NCI-H1930 (cell line): ENCODE measurements around the gene VAV2.

Experiments used
- DNase-seq, 2 experiments: peaks; one replicate each; lab custom pipeline; 2025; lab: John Stamatoyannopoulos, UW

The VAV2 gene

DNA sequence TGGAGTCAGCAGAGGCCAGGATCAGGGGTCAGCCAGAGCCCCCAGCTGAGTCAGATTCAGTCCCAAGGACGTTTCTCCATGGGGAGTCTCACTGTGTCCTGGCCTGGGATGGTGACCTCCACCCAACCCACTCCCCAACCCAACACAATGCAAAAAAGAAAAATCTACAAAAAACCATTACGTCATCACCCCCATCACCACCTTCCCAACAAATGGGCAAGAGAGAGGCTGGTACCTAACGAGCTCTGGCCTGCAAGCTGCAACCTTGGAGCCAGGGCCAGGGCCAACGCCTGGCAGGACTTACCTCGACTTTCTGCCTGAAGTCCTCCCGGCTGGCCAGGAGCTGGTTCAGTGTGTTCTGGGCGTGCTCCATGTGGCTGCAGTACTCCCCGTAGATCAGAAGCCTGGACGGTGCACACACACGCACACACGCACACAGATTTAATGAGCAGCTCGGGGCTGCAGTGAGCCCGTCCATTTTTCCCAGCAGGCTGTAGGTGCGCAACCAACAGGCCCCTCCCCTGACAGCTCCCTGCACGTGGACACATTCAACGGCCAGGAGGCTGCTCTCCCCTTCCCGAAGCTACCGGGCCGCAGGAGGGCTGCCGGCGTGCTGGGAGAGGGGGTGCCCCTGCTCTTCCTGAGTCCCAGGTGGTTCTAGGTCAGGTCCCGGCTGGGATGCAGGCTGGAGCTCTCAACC is 194.6 kb downstream of the VAV2 start:
- no peak for DNase-seq

DNA sequence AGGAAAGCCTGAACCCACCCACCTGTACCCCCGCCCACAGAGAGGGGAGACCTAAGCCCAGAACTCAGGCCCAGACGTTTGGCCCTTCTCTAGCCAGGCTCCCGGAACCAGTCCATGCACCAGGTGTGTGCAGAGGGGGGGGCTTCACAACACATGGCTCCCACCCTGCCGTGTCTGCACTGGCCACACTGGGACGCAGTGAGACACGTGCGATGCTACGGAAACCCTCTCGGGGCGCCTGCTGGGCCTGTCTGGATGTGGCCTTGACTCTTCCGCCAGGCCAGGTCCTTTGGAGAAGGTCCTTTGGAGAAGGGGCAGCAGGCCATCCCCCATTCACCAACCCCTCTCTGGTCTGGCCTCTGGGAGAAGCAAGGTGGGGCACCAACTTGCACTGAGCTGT is 195.6 kb downstream of the VAV2 start:
- DNase-seq, result no peak

- DNase-seq, result no peak
Measured at GRCh38 chr9:133795049-133795448, 197.1 kb downstream of the VAV2 start.

DNA sequence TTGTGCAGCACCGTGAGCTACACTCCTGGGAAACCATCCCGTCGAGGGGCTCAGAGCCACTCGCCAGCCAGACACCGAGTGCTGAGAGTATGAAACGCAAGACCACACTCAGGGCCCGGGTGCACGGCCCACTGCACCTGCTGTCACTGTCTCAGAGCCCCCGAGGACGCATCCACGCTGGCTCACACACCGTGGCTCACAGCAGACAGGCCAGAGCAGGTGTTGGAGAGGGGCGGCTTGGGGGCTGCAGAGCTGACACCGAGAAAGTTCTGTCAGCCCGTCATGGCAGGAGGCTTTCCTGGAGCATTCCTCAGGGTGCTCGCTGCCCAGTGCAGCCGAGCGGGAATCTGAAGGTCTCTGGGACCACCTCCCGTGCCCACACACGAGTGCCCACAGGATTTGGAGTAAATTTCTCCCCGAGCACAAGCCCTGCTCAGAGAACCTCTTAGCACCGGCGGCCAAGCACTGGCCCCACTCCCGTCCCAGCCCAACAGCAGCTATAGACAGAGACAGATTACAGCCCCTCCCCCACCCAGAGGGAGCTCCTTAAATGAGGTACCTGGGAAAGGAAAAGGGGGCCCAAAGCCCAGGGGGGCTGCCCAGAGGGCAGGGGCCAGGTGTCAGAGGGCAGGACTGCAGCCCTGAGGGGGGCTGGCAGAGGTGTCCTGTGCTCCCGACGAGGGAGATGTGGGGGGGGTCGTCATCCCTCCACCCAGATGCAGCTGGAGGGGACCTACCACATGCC is 197.9 kb downstream of the VAV2 start:
- DNase-seq, result no peak

DNA sequence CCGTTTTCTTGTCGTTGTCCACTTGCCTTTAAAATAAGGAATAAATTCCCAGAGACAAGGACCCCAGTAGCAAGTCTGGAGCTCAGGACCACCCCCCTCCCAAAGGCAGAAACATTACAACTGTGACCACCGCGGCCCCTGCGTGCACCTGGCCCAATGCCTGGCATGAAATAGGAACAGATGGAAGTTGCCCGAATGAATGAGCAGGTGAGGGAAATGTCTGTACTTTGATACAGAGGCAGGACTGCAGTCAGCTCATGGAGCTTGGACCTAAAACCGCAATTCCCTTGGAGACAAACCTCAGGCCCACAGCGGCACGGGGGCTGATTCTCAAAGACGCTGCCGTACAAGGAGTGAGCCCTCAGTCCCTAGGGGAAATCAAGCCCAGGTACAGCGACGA is 198.7 kb downstream of the VAV2 start:
- no peak for DNase-seq

GRCh38 chr9:133792721-133793470 is 199.2 kb downstream of the VAV2 start:
- DNase-seq, result peak in 1 of 2 experiments; percentile 16

GRCh38 chr9:133791735-133792649 is 200.1 kb downstream of the VAV2 start:
- DNase-seq, result no peak

DNA sequence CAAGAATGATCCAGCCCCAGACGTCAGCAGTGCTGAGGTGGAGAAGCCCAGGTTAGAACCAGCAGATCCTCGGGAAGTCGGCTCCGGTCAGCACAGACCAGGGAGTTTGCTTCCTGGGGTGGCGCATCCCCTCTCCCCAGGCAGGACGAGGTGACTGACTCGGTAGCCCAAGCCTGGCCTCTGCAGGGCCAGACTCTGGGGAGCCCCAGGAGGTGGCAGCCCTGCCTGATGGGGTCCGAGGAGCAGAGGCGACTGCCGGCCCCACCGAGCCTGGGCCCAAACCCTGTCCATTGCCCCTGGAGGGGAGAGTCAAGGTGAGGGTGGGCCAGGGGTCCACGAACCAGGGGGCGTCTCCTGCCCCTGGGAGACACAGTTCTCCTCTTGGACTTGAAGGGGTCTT is 201.1 kb downstream of the VAV2 start:
- no peak for DNase-seq

DNA sequence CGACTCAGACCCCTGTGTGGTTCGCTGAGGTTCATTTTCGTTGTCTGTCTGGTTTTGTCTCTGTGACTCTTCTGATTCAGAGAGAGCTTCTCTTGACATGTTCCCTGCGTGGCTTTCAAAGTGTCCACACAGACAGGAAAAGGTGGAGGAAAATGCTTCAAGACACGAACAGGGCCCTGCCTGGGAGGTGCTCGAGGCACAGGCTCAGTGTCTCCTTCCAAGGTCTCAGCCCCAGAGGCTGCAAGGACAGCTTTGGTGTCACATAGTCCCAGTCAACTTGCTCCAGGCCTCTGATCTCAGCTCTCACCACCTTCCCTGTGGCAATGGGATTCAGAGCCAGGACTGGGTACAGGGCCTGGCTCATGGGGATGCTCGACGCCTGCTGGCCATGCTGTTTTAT is 202.3 kb downstream of the VAV2 start:
- no peak for DNase-seq

GRCh38 chr9:133788819-133789717 is 203.1 kb downstream of the VAV2 start:
- DNase-seq, result no peak

DNA sequence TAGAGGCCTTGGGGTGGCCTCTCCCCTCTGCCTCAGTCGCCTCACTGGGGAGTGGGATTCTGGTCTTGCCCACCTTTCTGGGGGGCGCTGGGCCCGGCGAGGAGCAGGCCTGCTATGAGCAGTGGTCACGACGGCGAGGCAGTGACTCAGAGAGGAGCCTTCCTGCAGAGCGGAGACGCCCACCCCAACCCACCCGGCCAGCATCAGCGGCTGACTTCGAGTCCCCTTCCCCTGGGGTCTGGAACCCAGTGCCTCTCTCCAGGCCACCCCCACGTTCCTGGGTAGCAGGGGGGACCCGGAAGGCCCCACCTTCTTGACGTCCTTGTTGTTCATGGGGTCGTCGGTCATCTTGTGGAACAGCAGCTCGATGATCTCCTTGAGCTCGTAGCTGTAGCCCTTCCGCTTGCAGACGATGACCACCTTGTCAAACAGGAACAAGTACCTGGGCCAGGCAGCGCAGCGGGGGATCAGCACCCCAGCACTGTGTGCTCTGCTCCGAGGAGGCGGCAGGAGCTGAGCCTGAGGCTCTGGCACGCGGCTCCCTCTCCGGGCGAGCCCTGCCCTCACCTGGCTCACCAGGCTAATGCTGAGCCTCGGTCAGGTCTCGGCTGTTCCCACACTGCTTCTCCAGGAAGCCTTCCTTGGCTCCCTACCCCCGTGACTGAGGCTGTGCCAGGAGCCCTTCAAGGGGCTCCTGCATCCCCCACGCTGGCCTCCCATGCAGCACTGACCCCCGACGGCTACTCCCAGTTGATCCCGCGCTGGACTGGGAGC is 203.9 kb downstream of the VAV2 start:
- no peak for DNase-seq

DNA sequence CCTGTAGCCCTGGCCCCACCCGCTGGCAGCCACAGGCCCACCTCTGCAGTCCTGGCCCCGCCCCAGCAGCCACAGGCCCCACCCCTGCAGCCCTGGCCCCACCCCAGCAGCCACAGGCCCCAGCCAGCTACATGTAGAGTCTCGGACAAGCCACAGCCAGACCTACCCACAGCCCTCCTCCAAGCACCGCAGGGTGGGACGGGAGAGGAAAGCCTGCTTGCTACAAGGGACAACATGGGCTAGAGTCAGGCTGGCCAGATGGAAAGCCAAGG is 204.4 kb downstream of the VAV2 start:
- no peak for DNase-seq

- DNase-seq, result no peak
Measured at GRCh38 chr9:133786907-133787753, 205.0 kb downstream of the VAV2 start.

GRCh38 chr9:133786371-133786753 is 205.8 kb downstream of the VAV2 start:
- DNase-seq, result no peak

GRCh38 chr9:133785753-133786370 is 206.3 kb downstream of the VAV2 start:
- DNase-seq, result no peak

DNA sequence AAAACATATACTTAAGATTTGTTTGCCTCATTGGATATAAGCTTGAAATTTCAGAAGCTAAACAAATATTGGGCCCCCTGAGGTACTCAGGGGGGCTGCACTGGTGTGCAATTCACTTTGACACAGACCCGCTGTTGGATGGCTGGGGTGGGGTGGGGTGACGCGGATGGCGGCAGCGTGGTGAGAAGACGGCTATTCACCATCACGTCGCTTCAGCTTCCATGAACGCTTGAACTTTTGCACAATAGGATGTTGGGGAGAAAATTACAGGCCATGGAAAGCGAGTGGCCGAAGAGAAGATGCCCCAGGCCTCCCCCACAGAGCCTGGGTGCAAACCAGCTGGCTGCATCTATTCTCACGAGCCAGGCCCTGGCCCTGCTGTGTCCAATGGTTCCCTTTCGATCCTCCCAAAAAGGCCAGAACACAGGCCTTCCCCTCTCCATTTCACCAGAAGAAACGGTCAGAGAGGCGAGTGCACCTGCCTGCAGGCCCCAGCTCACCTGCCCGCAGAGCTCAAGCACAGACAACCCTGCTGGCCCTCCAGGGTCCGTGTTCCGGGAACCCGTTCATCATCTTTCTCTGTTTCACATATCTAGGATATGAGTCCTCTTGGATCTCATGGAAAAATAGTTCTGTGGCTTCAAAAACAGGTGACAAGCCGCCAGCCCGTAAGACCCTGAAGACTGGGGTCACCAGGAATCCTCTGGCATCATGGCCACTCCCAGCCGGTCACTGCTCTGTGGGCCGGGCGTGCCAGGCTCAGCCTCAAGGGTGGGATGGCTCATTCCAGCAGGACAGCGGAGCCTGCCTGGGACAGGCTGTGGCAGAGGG is 207.2 kb downstream of the VAV2 start:
- no peak for DNase-seq

GRCh38 chr9:133783331-133783731 is 208.8 kb downstream of the VAV2 start:
- no peak for DNase-seq
